Measurements from ENCODE around the gene SMIM3. TPM values are rescaled to one million over a fixed set of nuclear protein-coding genes. Genes with fewer than 3 reads are reported as not detected.
"Not testable (repeated sequence)": the region's sequence is repeated elsewhere in the genome, so short reads cannot be mapped to it uniquely, and the experiment has no call there.

Gene SMIM3
- total RNA-seq, 1 donor from 2014 or later: 13.0 TPM

DNA sequence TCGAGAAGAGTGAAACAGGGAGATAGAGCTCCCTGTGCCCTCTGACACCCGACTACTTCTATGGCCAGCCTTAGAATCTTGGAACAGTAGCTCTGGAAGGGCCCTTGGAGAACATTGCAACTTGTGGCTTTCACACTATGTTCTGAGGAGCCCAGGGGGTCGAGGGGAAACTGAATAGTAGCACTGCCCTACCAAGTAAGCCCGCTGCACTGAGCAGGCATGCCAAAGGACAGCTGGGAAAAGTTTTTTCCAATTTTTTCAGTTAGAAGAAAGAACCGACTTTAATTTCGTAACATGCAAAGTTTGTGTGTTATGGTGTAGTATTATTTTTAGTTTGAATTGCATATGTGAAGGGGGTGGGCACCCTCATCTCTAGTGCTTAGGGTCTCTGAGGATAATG lies 10.9 kb downstream of the SMIM3 start:
- Mint-ChIP-seq H3K9me3 (ENCODE audit: low read depth) (peaks cover 3% of the 10 kb centered on the region), H3K36me3 (ENCODE audit: low read depth) (peaks cover 3% of the 10 kb centered on the region), H3K4me3 (ENCODE audit: unreplicated experiment) (no peak overlapping the region), H3K27ac (ENCODE audit: unreplicated experiment) (peak overlapping the region; percentile 92), H3K27me3 (ENCODE audit: low read depth) (no peaks in the 10 kb centered on the region), H3K4me1 (ENCODE audit: low read depth) (peaks cover 30% of the 10 kb centered on the region)
- TF ChIP-seq, protein P1, sequence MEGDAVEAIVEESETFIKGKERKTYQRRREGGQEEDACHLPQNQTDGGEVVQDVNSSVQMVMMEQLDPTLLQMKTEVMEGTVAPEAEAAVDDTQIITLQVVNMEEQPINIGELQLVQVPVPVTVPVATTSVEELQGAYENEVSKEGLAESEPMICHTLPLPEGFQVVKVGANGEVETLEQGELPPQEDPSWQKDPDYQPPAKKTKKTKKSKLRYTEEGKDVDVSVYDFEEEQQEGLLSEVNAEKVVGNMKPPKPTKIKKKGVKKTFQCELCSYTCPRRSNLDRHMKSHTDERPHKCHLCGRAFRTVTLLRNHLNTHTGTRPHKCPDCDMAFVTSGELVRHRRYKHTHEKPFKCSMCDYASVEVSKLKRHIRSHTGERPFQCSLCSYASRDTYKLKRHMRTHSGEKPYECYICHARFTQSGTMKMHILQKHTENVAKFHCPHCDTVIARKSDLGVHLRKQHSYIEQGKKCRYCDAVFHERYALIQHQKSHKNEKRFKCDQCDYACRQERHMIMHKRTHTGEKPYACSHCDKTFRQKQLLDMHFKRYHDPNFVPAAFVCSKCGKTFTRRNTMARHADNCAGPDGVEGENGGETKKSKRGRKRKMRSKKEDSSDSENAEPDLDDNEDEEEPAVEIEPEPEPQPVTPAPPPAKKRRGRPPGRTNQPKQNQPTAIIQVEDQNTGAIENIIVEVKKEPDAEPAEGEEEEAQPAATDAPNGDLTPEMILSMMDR (IDR thresholded peaks at IDR 0.05): no peak
- no peak for DNase-seq (ENCODE audit: low spot score)

GRCh38 chr5:150789943-150790611 lies 11.5 kb downstream of the SMIM3 start:
- Mint-ChIP-seq H3K4me1 (ENCODE audit: low read depth) (peaks cover 28% of the 10 kb centered on the region), H3K27ac (ENCODE audit: unreplicated experiment) (peak overlapping the region; percentile 92)

GRCh38 chr5:150791536-150791935 lies 13.0 kb downstream of the SMIM3 start:
- H3K4me3 Mint-ChIP-seq (ENCODE audit: unreplicated experiment): no peak overlapping the region

More at GRCh38 chr5:150789943-150790611, 11.5 kb downstream of the SMIM3 start:
- Mint-ChIP-seq H3K27me3 (ENCODE audit: low read depth) (no peaks in the 10 kb centered on the region), H3K9me3 (ENCODE audit: low read depth) (peaks cover 3% of the 10 kb centered on the region), H3K36me3 (ENCODE audit: low read depth) (peaks cover 3% of the 10 kb centered on the region), H3K4me3 (ENCODE audit: unreplicated experiment) (peak overlapping the region; percentile 25)
- no peak for DNase-seq (ENCODE audit: low spot score)
- TF ChIP-seq, protein P1 (IDR thresholded peaks at IDR 0.05): no peak

GRCh38 chr5:150793423-150793888 lies 14.9 kb downstream of the SMIM3 start:
- not testable (repeated sequence) for H3K4me3 Mint-ChIP-seq (ENCODE audit: unreplicated experiment); H3K27me3 Mint-ChIP-seq (ENCODE audit: low read depth); H3K9me3 Mint-ChIP-seq (ENCODE audit: low read depth); H3K27ac Mint-ChIP-seq (ENCODE audit: unreplicated experiment); DNase-seq (ENCODE audit: low spot score); H3K36me3 Mint-ChIP-seq (ENCODE audit: low read depth)
- peaks cover 28% of the 10 kb centered on the region for H3K4me1 Mint-ChIP-seq (ENCODE audit: low read depth)

More at GRCh38 chr5:150791536-150791935, 13.0 kb downstream of the SMIM3 start:
- no peaks in the 10 kb centered on the region for H3K9me3 Mint-ChIP-seq (ENCODE audit: low read depth)
- peaks cover 2% of the 10 kb centered on the region for H3K36me3 Mint-ChIP-seq (ENCODE audit: low read depth)
- DNase-seq (ENCODE audit: low spot score): no peak
- H3K27ac Mint-ChIP-seq (ENCODE audit: unreplicated experiment): no peak overlapping the region
- TF ChIP-seq, protein P1 (IDR thresholded peaks at IDR 0.05): no peak
- H3K4me1 Mint-ChIP-seq (ENCODE audit: low read depth): peaks cover 28% of the 10 kb centered on the region
- H3K27me3 Mint-ChIP-seq (ENCODE audit: low read depth): no peaks in the 10 kb centered on the region

DNA sequence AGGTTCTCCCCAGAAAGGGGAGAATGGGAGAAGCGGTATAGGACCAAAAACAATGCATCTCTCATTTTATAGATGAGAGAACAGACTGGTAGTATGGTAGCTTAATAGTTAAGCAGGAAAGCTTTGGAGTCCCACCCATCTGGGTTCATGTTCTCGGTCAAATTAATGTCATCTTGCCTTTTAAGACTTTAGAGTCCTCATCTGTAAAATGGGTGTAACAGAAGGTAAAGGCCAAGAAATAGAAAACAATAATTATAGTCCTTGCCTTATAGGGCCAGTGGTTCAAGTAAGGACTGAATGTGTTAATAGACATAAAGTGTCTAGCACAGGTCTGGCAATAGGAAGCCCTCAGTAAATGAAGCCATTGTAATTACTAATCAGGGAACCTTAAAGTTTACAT lies 16.4 kb downstream of the SMIM3 start:
- H3K36me3 Mint-ChIP-seq (ENCODE audit: low read depth): peaks cover 5% of the 10 kb centered on the region

More for the DNA sequence above, 16.4 kb downstream of the SMIM3 start:
- H3K27ac Mint-ChIP-seq (ENCODE audit: unreplicated experiment): no peak overlapping the region
- DNase-seq (ENCODE audit: low spot score): no peak
- H3K27me3 Mint-ChIP-seq (ENCODE audit: low read depth): no peaks in the 10 kb centered on the region
- no peaks in the 10 kb centered on the region for H3K9me3 Mint-ChIP-seq (ENCODE audit: low read depth)
- peaks cover 17% of the 10 kb centered on the region for H3K4me1 Mint-ChIP-seq (ENCODE audit: low read depth)
- TF ChIP-seq, protein P1 (IDR thresholded peaks at IDR 0.05): no peak
- no peak overlapping the region for H3K4me3 Mint-ChIP-seq (ENCODE audit: unreplicated experiment)

All from chondrocyte (in vitro differentiated cells).